Measurements from ENCODE around the gene UBR1.
"Not testable (repeated sequence)": the region's sequence is repeated elsewhere in the genome, so short reads cannot be mapped to it uniquely, and the experiment has no call there.

The UBR1 gene

GRCh38 chr15:43070249-43070648 lies 35.6 kb downstream of the UBR1 start:
- no peak for DNase-seq
- intact Hi-C loops (cut with DNase I) = no loop called here

GRCh38 chr15:43067717-43068461 lies 37.9 kb downstream of the UBR1 start:
- DNase-seq = no peak

GRCh38 chr15:43056696-43057095 lies 49.1 kb downstream of the UBR1 start:
- DNase-seq = no peak
- intact Hi-C loops (cut with DNase I) = no loop called here

More at GRCh38 chr15:43067717-43068461, 37.9 kb downstream of the UBR1 start:
- intact Hi-C loops (cut with DNase I) = no loop called here

DNA sequence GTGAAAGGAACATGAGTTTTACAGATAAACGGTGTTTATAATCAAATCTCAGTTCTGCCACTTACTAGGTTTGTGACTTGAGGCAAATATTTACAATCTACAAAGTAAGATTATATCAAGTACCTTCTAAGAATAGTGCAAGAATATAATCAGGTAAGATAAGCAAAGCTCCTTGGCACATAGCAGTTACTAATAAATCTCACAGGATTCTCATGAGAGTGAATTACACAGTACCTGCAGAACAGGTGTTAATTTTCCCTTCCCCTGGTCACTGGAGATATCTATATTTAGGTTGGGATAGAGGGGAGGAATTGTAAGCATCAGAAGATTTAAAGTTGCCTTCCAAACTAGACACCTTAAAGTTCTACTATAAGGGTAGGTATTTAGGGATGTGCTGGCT lies 53.0 kb downstream of the UBR1 start:
- DNase-seq = no peak
- intact Hi-C loops (cut with DNase I) = no loop called here

DNA sequence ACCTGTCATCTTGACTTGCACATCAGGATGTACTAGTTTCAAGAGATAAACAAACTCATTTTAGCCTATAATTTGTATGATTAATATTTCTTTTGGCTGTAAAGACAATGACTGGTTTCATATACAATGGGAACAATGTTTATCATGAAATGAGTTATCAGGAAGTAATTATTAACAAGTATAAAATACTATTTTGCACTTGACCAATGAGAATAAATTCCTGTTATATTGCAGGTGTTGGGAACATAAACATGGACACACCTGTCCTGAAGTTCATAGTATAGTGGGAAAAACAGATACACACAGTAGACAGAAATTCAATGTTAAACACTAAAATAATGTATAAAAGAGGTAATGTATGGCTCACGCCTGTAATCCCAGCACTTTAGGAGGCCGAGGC lies 56.9 kb downstream of the UBR1 start:
- intact Hi-C loops (cut with DNase I) = no loop called here
- no peak for DNase-seq

DNA sequence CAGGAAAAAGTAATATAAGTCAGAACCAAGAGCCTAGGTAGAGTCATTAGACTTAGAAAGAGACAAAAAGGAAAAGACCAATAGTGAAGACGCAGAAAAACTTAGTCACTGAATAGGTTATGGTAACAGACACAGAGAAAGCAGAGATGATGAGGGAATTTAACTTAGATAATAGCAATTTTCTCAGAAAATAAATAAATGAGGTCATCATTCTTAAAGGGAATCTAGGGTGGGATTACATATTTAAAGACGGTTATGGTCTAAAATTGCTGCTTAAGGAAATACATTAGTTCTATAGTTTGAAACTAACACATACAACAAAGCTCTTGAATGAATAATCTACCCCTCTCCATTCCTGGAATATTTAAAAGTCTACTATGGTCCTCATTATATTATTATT lies 59.4 kb downstream of the UBR1 start:
- intact Hi-C loops (cut with DNase I) = no loop called here

DNA sequence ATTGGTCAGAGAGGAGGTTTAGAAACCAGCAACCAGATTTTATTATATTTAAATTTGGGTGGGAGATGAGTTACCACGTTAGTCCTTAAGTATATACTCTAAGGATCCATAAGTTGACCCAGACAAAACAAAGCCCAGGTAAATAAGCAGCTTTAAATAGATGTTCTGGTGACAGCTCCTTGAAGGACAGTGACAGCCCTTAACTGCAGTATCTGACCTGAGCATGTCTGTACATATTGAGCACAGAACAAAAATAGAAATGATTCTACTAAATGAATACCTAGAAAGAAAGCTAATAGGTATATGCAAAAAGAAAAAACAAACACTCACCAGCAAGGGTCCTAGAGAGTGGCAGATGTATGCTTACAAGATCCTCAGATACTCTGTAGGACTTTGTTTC lies 63.0 kb downstream of the UBR1 start:
- intact Hi-C loops (cut with DNase I) = no loop called here
- no peak for DNase-seq

More for the DNA sequence above, 59.4 kb downstream of the UBR1 start:
- no peak for DNase-seq

DNA sequence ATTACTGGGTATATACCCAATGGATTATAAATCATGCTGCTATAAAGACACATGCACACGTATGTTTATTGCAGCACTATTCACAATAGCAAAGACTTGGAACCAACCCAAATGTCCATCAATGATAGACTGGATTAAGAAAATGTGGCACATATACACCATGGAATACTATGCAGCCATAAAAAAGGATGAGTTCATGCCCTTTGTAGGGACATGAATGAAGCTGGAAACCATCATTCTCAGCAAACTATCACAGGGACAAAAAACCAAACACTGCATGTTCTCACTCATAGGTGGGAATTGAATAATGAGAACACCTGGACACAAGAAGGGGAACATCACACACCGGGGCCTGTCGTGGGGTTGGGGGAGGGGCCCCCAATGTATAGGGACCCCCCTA lies 64.8 kb downstream of the UBR1 start:
- intact Hi-C loops (cut with DNase I); DNase-seq: not testable (repeated sequence)

- DNase-seq; intact Hi-C loops (cut with DNase I): not testable (repeated sequence)
Measured at GRCh38 chr15:43035240-43035639, 70.6 kb downstream of the UBR1 start.

DNA sequence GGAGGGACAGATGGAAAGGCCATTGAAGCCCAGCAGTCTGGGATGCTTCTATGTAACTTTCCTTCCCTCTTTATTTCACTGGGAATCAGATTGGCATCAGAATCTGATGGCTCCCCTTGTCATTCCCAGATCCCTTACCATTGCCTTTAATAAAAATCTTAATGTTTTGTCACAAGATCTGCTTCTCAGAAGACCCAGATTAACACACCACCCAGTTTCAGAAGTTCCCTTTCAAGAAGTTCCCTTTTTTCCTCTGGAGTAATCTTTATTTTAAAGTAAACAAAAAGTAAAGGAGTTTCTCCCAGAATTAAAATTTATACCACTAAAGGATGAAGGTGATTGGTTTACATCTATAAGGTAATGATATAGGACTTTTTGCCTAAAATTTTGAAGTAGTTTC lies 76.4 kb downstream of the UBR1 start:
- intact Hi-C loops (cut with DNase I) = no loop called here
- no peak for DNase-seq

DNA sequence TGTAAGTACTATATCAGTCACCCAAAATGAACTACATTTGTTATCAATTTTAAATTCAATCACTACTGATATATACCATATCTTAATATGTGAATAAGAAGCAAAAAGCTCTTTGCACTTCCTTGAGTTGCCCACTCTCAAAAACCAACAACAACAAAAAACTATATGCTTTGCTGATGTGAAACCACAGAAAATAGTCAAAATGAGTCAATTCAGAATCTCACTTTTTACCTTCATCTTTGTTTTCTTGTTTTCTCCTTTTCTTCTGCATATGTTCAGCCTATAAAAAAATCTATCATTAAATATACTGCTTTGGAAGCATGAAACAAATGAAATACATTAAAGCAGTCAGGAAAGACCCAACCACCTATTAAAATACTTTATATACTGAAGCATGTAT lies 80.7 kb downstream of the UBR1 start:
- DNase-seq = no peak
- intact Hi-C loops (cut with DNase I) = no loop called here

GRCh38 chr15:43014671-43015070 lies 91.2 kb downstream of the UBR1 start:
- DNase-seq; intact Hi-C loops (cut with DNase I): not testable (repeated sequence)

DNA sequence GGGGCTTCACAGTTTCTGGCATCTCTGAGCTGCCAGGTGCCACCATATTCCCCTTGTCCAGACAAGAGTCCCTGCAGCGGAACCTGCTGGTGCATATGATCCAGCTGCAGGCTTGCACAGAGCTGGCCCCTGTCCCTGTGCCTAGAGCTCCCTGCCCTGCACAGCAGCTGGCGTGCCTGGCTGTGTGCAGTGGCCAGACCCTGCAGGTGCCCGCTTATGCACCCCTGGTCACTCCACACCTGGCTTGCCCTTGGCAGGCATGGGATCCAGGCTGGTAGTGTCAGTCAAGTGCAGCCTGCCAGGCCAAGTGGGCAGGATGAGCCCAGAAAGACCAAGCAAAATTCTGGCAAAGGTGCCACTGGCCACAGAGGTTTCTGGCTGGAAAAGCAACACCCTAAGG lies 96.6 kb downstream of the UBR1 start:
- peak in 1 of 10 donors; percentile 55 for DNase-seq
- intact Hi-C loops (cut with DNase I) = no loop called here

GRCh38 chr15:43008150-43008549 lies 97.7 kb downstream of the UBR1 start:
- peak in 1 of 10 donors; percentile 47 for DNase-seq
- intact Hi-C loops (cut with DNase I) = no loop called here

DNA sequence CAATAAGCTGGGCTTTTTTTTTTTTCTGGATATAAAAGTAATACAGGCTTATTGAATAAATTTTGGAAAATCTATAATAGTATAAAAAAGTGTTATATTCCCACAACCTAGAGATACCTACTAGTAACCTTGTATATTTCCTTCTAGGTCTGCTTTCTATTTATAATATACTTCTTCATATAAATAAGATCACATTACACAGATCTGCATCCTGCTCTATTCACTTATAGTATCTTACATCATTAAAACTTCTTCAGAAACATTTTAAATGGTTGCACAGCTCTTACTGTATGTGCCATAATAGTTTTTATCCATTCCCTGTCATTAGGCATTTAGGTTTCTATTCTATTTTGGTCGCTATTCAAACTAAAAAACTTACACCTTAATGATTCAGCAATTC lies 98.3 kb downstream of the UBR1 start:
- DNase-seq = no peak
- intact Hi-C loops (cut with DNase I) = no loop called here

- intact Hi-C loops (cut with DNase I) = no loop called here
- DNase-seq = no peak
Measured at GRCh38 chr15:43006991-43007390, 98.8 kb downstream of the UBR1 start.

GRCh38 chr15:43004886-43005595 lies 100.8 kb downstream of the UBR1 start:
- DNase-seq = peak in 1 of 10 donors; percentile 62
- intact Hi-C loops (cut with DNase I) = not testable (repeated sequence)

DNA sequence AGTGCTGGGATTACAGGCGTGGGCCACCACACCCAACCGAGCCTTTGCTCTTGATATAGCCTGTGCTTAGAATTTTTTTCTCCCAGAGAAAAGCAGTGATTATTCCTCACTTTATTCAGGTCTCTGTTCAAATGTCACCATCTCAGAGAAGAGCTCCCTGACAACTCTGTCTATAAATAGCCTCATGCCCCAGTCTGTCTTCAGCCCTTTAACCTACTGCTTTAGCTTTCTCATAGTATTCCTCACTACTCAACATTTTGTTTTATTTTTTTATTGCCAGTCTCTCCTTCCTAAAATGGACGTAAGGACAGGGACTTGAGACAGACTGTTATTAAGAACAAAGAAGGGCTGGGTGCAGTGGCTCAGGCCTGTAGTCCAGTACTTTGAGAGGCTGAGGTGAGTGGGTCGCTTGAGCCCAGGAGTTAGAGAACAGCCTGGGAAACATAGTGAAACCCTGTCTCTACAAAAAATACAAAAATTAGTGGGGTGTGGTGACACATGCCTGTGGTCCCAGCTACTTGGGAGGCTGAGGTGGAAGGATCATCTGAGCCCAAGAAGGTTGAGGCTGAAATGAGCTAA lies 106.5 kb downstream of the UBR1 start:
- no peak for DNase-seq
- intact Hi-C loops (cut with DNase I) = no loop called here

- no peak for DNase-seq
- intact Hi-C loops (cut with DNase I) = no loop called here
Measured at GRCh38 chr15:42996871-42997270, 109.0 kb downstream of the UBR1 start.

DNA sequence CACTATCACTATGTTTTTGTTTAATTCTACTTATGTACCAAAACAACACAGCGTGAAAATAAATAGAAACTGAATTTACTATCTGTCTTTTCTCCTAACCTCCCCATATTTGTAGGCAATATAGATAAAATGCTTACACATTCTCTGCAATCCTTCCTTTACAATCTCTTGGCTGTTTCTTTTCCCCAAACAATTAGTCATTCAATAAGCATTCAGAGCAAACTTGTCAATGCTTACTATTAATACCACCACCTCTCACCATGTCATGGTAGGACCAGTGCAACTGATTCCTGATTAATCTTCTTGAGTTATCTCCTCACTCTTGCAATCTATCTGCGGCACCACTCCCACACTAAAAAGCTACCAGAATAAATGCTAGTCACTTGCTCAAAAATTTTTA lies 111.3 kb downstream of the UBR1 start:
- intact Hi-C loops (cut with DNase I) = no loop called here

DNA sequence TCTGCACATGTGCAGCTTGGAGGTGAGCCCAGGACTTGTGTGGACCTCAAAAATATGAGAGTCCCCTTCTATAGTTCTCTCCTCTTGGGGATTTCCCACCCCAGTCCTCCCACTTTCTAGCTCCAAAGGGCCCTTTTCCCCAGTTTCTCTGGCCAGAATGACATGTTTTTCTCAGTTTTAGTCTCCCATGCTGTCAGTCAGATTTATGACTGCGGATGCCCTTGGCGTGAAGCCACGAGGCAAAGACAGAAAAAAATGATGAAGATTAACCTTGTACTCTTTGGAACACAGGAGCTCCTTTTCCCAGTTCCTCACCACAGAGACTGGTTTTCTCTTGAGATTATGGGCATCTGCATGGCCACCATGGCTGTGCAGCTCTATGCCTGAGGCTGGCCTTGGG lies 113.2 kb downstream of the UBR1 start:
- intact Hi-C loops (cut with DNase I) = no loop called here
- DNase-seq = no peak

More for the DNA sequence above, 111.3 kb downstream of the UBR1 start:
- no peak for DNase-seq
